ENCODE data around the gene GP9.
"Not testable (repeated sequence)": the region's sequence is repeated elsewhere in the genome, so short reads cannot be mapped to it uniquely, and the experiment has no call there.

The GP9 gene

GRCh38 chr3:129081503-129081902 is 20.9 kb downstream of the GP9 start:
- no peak for DNase-seq

GRCh38 chr3:129082026-129082425 is 21.4 kb downstream of the GP9 start:
- DNase-seq: no peak

- no peak for DNase-seq
Measured at GRCh38 chr3:129084501-129084900, 23.9 kb downstream of the GP9 start.

GRCh38 chr3:129085165-129085715 is 24.7 kb downstream of the GP9 start:
- DNase-seq: no peak

GRCh38 chr3:129085818-129086217 is 25.2 kb downstream of the GP9 start:
- no peak for DNase-seq

GRCh38 chr3:129087138-129087702 is 26.6 kb downstream of the GP9 start:
- no peak for DNase-seq

- not testable (repeated sequence) for DNase-seq
Measured at GRCh38 chr3:129087904-129088303, 27.3 kb downstream of the GP9 start.

- DNase-seq: not testable (repeated sequence)
Measured at GRCh38 chr3:129088312-129088711, 27.7 kb downstream of the GP9 start.

GRCh38 chr3:129095285-129095684 is 34.7 kb downstream of the GP9 start:
- no peak for DNase-seq

- DNase-seq: no peak
Measured at GRCh38 chr3:129100274-129100673, 39.7 kb downstream of the GP9 start.

GRCh38 chr3:129101370-129102138 is 41.0 kb downstream of the GP9 start:
- no peak for DNase-seq

GRCh38 chr3:129103296-129103695 is 42.7 kb downstream of the GP9 start:
- DNase-seq: no peak

GRCh38 chr3:129104051-129104450 is 43.5 kb downstream of the GP9 start:
- DNase-seq: no peak

- DNase-seq: no peak
Measured at GRCh38 chr3:129104498-129105079, 44.0 kb downstream of the GP9 start.

GRCh38 chr3:129105862-129106261 is 45.3 kb downstream of the GP9 start:
- DNase-seq: no peak

- no peak for DNase-seq
Measured at GRCh38 chr3:129106320-129106719, 45.7 kb downstream of the GP9 start.

- no peak for DNase-seq
Measured at GRCh38 chr3:129106866-129107565, 46.4 kb downstream of the GP9 start.

GRCh38 chr3:129107793-129108192 is 47.2 kb downstream of the GP9 start:
- DNase-seq: no peak

- not testable (repeated sequence) for DNase-seq
Measured at GRCh38 chr3:129111076-129111780, 50.6 kb downstream of the GP9 start.
